PC-9 (cell line): ENCODE results near the gene TLK2.

Experiments used
- EZH2 ChIP-seq: fragments of 200-600 bp; sonication (generic); IDR thresholded peaks from 2 replicates; pipeline ENCODE4 v1.8.0; 2017; ENCODE audit warnings: antibody characterized with exemption, low read depth
- TF ChIP-seq, protein P1 (sequence below): fragments of 200-600 bp; sonication (generic); conservative IDR thresholded peaks from 2 replicates; pipeline ENCODE4 v1.6.1; 2017; ENCODE audit warnings: mixed run types, antibody characterized with exemption, mild to moderate bottlenecking, moderate library complexity

- TF ChIP-seq EZH2, result no peak
- TF ChIP-seq, protein P1, sequence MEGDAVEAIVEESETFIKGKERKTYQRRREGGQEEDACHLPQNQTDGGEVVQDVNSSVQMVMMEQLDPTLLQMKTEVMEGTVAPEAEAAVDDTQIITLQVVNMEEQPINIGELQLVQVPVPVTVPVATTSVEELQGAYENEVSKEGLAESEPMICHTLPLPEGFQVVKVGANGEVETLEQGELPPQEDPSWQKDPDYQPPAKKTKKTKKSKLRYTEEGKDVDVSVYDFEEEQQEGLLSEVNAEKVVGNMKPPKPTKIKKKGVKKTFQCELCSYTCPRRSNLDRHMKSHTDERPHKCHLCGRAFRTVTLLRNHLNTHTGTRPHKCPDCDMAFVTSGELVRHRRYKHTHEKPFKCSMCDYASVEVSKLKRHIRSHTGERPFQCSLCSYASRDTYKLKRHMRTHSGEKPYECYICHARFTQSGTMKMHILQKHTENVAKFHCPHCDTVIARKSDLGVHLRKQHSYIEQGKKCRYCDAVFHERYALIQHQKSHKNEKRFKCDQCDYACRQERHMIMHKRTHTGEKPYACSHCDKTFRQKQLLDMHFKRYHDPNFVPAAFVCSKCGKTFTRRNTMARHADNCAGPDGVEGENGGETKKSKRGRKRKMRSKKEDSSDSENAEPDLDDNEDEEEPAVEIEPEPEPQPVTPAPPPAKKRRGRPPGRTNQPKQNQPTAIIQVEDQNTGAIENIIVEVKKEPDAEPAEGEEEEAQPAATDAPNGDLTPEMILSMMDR, result no peak
Observed at GRCh38 chr17:62658136-62658920, 179.7 kb downstream of the TLK2 start.
